ENCODE data around the gene GAGE12F.
"Not testable (repeated sequence)": the region's sequence is repeated elsewhere in the genome, so short reads cannot be mapped to it uniquely, and the experiment has no call there.

Gene GAGE12F, protein sequence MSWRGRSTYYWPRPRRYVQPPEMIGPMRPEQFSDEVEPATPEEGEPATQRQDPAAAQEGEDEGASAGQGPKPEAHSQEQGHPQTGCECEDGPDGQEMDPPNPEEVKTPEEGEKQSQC

DNA sequence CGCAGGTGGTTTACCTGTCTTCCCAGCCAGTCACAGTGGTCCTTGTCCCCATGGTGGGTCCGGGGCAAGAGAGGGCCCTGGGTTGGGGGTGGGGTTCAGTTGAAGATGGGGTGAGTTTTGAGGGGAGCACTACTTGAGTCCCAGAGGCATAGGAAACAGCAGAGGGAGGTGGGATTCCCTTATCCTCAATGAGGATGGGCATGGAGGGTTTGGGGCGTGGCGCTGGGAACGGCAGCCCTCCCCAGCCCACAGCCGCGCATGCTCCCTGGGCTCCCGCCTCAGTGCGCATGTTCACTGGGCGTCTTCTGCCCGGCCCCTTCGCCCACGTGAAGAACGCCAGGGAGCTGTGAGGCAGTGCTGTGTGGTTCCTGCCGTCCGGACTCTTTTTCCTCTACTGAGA, at the start of gene GAGE12F:
TSS of gene GAGE12F (plus strand) at position 301 of the 400 bp plus-strand sequence. CDS start 1,155 bp downstream, outside the sequence.
- not testable (repeated sequence) for DNase-seq

DNA sequence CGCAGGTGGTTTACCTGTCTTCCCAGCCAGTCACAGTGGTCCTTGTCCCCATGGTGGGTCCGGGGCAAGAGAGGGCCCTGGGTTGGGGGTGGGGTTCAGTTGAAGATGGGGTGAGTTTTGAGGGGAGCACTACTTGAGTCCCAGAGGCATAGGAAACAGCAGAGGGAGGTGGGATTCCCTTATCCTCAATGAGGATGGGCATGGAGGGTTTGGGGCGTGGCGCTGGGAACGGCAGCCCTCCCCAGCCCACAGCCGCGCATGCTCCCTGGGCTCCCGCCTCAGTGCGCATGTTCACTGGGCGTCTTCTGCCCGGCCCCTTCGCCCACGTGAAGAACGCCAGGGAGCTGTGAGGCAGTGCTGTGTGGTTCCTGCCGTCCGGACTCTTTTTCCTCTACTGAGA, 28.8 kb upstream of the GAGE12F start, which contains the start of gene GAGE12C:
TSS of gene GAGE12C (plus strand) at position 301 of the 400 bp plus-strand sequence. CDS start 1,155 bp downstream, outside the sequence.
- not testable (repeated sequence) for DNase-seq

DNA sequence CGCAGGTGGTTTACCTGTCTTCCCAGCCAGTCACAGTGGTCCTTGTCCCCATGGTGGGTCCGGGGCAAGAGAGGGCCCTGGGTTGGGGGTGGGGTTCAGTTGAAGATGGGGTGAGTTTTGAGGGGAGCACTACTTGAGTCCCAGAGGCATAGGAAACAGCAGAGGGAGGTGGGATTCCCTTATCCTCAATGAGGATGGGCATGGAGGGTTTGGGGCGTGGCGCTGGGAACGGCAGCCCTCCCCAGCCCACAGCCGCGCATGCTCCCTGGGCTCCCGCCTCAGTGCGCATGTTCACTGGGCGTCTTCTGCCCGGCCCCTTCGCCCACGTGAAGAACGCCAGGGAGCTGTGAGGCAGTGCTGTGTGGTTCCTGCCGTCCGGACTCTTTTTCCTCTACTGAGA, 19.2 kb upstream of the GAGE12F start, which contains the start of gene GAGE12D:
TSS of gene GAGE12D (plus strand) at position 301 of the 400 bp plus-strand sequence. CDS start 1,155 bp downstream, outside the sequence.
- not testable (repeated sequence) for DNase-seq

DNA sequence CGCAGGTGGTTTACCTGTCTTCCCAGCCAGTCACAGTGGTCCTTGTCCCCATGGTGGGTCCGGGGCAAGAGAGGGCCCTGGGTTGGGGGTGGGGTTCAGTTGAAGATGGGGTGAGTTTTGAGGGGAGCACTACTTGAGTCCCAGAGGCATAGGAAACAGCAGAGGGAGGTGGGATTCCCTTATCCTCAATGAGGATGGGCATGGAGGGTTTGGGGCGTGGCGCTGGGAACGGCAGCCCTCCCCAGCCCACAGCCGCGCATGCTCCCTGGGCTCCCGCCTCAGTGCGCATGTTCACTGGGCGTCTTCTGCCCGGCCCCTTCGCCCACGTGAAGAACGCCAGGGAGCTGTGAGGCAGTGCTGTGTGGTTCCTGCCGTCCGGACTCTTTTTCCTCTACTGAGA, 9.7 kb upstream of the GAGE12F start, which contains the start of gene GAGE12E:
TSS of gene GAGE12E (plus strand) at position 301 of the 400 bp plus-strand sequence. CDS start 1,155 bp downstream, outside the sequence.
- DNase-seq = not testable (repeated sequence)

DNA sequence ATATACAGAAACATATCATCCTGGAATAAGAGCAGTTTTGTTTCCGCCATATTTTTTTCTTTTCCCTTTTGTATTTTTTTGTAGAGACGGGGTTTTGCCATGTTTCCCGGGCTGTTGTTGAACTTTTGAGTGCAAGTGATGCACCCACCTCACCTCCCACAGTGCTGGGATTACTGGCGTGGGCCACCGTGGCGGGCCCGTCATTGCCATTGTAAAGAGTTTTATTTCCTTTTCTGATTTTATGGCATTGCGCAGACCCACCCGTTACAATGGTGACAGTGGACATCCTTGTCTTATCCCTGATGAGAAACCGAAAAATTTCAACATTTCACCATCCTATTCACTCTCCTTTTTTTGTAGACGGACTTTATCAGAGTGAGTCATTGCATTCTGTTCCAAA, 8.1 kb downstream of the GAGE12F start:
- not testable (repeated sequence) for DNase-seq

DNA sequence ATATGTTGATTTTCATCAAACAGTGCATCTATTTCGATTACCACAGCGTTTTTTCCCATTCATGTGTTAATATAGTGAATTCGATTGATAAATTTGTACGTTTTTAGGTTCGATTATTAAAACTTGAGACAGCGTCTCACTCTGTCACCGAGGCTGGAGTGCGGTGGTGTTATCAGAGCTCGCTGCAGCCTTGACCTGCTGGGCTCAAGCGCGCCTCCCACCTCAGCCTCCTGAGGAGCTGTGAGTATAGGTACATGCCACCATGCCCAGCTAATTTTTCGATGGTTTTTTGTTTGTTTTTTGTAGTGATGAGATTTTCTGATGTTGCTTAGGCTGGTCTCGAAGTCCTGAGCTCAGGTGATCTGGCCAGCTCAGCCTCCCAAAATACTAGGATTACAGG, 8.5 kb downstream of the GAGE12F start:
- not testable (repeated sequence) for DNase-seq

DNA sequence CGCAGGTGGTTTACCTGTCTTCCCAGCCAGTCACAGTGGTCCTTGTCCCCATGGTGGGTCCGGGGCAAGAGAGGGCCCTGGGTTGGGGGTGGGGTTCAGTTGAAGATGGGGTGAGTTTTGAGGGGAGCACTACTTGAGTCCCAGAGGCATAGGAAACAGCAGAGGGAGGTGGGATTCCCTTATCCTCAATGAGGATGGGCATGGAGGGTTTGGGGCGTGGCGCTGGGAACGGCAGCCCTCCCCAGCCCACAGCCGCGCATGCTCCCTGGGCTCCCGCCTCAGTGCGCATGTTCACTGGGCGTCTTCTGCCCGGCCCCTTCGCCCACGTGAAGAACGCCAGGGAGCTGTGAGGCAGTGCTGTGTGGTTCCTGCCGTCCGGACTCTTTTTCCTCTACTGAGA, 9.5 kb downstream of the GAGE12F start, which contains the start of gene GAGE12G:
TSS of gene GAGE12G (plus strand) at position 301 of the 400 bp plus-strand sequence. CDS start 1,155 bp downstream, outside the sequence.
- not testable (repeated sequence) for DNase-seq

DNA sequence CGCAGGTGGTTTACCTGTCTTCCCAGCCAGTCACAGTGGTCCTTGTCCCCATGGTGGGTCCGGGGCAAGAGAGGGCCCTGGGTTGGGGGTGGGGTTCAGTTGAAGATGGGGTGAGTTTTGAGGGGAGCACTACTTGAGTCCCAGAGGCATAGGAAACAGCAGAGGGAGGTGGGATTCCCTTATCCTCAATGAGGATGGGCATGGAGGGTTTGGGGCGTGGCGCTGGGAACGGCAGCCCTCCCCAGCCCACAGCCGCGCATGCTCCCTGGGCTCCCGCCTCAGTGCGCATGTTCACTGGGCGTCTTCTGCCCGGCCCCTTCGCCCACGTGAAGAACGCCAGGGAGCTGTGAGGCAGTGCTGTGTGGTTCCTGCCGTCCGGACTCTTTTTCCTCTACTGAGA, 19.0 kb downstream of the GAGE12F start, which contains the start of gene GAGE12H:
TSS of gene GAGE12H (plus strand) at position 301 of the 400 bp plus-strand sequence. CDS start 1,155 bp downstream, outside the sequence.
- DNase-seq = not testable (repeated sequence)

DNA sequence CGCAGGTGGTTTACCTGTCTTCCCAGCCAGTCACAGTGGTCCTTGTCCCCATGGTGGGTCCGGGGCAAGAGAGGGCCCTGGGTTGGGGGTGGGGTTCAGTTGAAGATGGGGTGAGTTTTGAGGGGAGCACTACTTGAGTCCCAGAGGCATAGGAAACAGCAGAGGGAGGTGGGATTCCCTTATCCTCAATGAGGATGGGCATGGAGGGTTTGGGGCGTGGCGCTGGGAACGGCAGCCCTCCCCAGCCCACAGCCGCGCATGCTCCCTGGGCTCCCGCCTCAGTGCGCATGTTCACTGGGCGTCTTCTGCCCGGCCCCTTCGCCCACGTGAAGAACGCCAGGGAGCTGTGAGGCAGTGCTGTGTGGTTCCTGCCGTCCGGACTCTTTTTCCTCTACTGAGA, 28.6 kb downstream of the GAGE12F start, which contains the start of gene GAGE2A:
TSS of gene GAGE2A (plus strand) at position 301 of the 400 bp plus-strand sequence. CDS start 1,155 bp downstream, outside the sequence.
- DNase-seq = not testable (repeated sequence)

DNA sequence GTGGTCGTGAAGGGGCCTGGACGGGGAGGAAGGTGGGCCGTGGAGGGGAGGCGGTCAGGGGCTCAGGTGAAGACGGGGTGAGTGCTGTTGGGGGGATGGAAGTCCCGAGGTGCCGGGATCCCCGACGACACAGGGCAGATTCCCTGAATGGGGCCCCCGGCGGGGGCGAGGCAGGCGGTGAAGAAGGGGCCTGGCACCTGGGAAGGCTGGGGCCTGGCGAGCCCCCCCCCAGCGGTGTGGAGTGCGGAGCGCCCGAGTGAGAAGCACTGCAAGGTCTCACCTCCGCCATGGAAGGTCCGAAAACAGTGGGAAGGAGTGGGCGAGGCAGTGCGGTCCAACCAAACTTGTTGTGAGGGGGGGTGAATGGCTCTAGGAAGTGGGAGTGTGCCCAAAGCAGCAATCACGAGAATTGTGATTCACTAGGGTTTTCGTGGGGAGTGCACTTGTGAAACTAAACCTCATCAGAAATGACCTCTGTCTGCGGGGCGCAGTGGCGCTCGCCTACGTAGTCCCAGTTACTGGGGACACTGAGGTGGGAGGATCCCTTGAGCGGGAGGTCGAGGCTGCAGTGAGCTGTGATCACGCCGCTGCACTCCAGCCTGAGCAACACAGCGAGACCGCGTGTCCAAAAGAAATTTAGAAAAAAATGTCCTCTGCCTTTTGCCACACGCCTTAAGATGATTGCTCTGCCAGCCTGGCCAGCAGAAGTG, 29.3 kb downstream of the GAGE12F start:
- peak; percentile 29 for DNase-seq

DNA sequence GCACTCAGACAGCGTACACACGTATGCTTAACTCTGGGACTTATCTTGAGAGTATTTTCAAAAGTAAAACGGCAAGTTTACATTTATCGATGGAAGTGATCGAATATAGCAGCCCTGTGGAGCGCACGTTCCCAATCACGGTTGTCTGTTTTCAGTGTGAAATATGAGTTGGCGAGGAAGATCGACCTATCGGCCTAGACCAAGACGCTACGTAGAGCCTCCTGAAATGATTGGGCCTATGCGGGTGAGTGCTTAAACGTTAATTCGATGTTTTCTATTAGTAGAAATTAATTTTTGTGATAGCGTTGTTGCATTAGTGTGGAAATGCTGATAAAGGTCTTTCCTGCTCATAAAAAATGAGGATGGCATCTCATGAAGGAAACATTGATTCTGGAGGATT, 29.8 kb downstream of the GAGE12F start:
- DNase-seq = not testable (repeated sequence)

DNA sequence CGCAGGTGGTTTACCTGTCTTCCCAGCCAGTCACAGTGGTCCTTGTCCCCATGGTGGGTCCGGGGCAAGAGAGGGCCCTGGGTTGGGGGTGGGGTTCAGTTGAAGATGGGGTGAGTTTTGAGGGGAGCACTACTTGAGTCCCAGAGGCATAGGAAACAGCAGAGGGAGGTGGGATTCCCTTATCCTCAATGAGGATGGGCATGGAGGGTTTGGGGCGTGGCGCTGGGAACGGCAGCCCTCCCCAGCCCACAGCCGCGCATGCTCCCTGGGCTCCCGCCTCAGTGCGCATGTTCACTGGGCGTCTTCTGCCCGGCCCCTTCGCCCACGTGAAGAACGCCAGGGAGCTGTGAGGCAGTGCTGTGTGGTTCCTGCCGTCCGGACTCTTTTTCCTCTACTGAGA, 38.1 kb downstream of the GAGE12F start, which contains the start of gene GAGE1:
TSS of gene GAGE1 (plus strand) at position 301 of the 400 bp plus-strand sequence. CDS start 1,155 bp downstream, outside the sequence.
- not testable (repeated sequence) for DNase-seq

DNA sequence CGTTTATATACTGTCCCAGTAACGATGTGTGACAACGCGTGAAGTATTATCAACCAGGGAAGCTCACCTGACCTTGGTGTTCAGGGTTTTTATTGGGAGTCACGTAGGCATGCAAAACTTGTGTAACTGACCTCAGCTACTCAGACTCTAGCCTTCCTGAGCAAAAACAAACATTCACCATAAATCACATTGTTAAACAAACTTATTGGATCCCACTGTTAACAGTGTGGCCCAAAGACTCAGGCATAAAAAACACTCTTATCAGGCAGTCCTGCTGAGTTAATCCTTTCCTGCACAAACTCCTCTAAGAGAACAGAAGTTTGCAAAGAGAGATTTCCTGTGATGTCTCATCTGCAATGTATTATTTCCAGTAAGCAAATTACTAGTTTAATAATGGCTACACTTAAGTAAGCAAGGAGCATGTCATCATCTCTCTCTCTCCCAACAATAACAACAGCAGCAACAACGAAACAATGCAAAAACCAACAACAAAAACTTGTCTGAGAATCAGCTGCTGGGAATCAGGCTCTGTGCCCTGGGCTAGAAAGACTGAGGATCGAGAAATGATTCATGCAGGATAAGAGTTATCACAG, 50.2 kb downstream of the GAGE12F start:
- no peak for DNase-seq
